ENCODE results near the gene RELN. TPM values are rescaled to one million over a fixed set of nuclear protein-coding genes. Genes with fewer than 3 reads are reported as not detected.

The RELN gene
- total RNA-seq, 1 experiment from 2014 or later = 59.0 TPM

- no peaks in the 10 kb centered on the region for H3K9me3 ChIP-seq (replicated peaks)
- peak overlapping the region; percentile 10; the same call in 1 of the 2 replicates for H3K4me3 ChIP-seq
- no peaks in the 10 kb centered on the region for H3K27me3 ChIP-seq
- H3K4me1 ChIP-seq = peaks cover 5% of the 10 kb centered on the region
- H3K27ac ChIP-seq = no peak overlapping the region
- no peaks in the 10 kb centered on the region for H3K36me3 ChIP-seq
- no peak for DNase-seq
Measured at GRCh38 chr7:103689255-103689654, 300.2 kb downstream of the RELN start.

DNA sequence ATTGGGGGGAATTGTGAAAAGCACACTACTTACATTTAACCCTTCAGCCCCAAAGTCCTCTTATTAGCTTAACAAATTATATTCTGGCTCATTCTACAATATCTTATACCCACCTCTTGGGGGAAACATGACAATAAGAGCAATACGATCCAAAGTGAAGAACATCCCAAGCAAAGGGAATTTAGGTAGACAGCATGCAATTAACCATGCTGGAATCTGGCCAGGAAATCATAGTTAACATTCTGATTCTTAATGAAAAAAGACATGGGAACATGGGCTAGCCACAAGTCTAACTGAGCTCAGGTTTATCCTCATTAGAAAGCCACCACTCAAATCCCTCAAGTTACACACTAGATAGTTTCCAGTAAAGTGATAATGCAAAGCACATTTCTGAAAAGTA is 301.5 kb downstream of the RELN start:
- Histone ChIP-seq H3K4me1 (peaks cover 5% of the 10 kb centered on the region), H3K9me3 (replicated peaks) (no peaks in the 10 kb centered on the region), H3K4me3 (no peak overlapping the region), H3K27me3 (no peaks in the 10 kb centered on the region), H3K36me3 (no peaks in the 10 kb centered on the region), H3K27ac (no peak overlapping the region)
- DNase-seq = no peak

DNA sequence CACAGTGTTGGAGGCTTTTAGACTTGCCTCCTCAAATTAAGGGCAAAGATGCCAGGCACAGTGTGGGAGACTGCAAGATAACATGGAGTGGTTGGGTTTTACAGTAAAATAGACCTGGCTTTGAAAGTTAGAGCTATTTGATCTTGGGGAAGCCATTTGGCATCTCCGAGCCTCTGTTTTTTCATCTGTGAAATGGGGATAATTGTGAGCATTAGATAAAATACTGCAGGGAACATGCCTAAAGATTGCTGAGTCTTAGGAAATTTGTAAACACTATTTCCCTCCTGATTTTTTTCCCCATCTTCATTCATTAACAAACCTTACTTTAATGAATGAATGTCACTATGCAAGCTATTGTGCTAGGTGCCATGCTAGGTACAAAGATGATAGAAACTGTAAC is 302.2 kb downstream of the RELN start:
- Histone ChIP-seq H3K4me1 (peaks cover 5% of the 10 kb centered on the region), H3K36me3 (no peaks in the 10 kb centered on the region), H3K4me3 (no peak overlapping the region), H3K27me3 (no peaks in the 10 kb centered on the region), H3K27ac (no peak overlapping the region), H3K9me3 (replicated peaks) (no peaks in the 10 kb centered on the region)
- DNase-seq = no peak

GRCh38 chr7:103686763-103687162 is 302.7 kb downstream of the RELN start:
- no peaks in the 10 kb centered on the region for H3K9me3 ChIP-seq (replicated peaks)
- no peak overlapping the region for H3K27ac ChIP-seq
- H3K4me3 ChIP-seq = no peak overlapping the region
- H3K36me3 ChIP-seq = no peaks in the 10 kb centered on the region
- H3K27me3 ChIP-seq = no peaks in the 10 kb centered on the region
- H3K4me1 ChIP-seq = peaks cover 5% of the 10 kb centered on the region
- DNase-seq = no peak

- Histone ChIP-seq H3K27me3 (no peaks in the 10 kb centered on the region), H3K4me3 (no peak overlapping the region), H3K36me3 (no peaks in the 10 kb centered on the region), H3K9me3 (replicated peaks) (no peaks in the 10 kb centered on the region), H3K4me1 (peaks cover 5% of the 10 kb centered on the region), H3K27ac (no peak overlapping the region)
- no peak for DNase-seq
Measured at GRCh38 chr7:103686064-103686463, 303.4 kb downstream of the RELN start.

- peaks cover 10% of the 10 kb centered on the region for H3K4me1 ChIP-seq
- no peak overlapping the region for H3K27ac ChIP-seq
- no peaks in the 10 kb centered on the region for H3K27me3 ChIP-seq
- H3K9me3 ChIP-seq (replicated peaks) = no peaks in the 10 kb centered on the region
- H3K4me3 ChIP-seq = no peak overlapping the region
- no peak for DNase-seq
- no peaks in the 10 kb centered on the region for H3K36me3 ChIP-seq
Measured at GRCh38 chr7:103685646-103686045, 303.8 kb downstream of the RELN start.

GRCh38 chr7:103683348-103683747 is 306.1 kb downstream of the RELN start:
- Histone ChIP-seq H3K9me3 (replicated peaks) (no peaks in the 10 kb centered on the region), H3K36me3 (no peaks in the 10 kb centered on the region), H3K4me1 (peaks cover 16% of the 10 kb centered on the region), H3K27me3 (no peaks in the 10 kb centered on the region), H3K27ac (no peak overlapping the region), H3K4me3 (no peak overlapping the region)
- no peak for DNase-seq

GRCh38 chr7:103680161-103681144 is 309.0 kb downstream of the RELN start:
- peak; percentile 33 to 52 for DNase-seq
- Histone ChIP-seq H3K9me3 (replicated peaks) (peaks cover 4% of the 10 kb centered on the region), H3K27me3 (no peaks in the 10 kb centered on the region), H3K4me3 (no peak overlapping the region), H3K27ac (no peak overlapping the region), H3K36me3 (no peaks in the 10 kb centered on the region), H3K4me1 (peaks cover 16% of the 10 kb centered on the region)

- peaks cover 16% of the 10 kb centered on the region for H3K4me1 ChIP-seq
- H3K27me3 ChIP-seq = no peaks in the 10 kb centered on the region
- peaks cover 4% of the 10 kb centered on the region for H3K9me3 ChIP-seq (replicated peaks)
- H3K4me3 ChIP-seq = no peak overlapping the region
- no peaks in the 10 kb centered on the region for H3K36me3 ChIP-seq
- no peak overlapping the region for H3K27ac ChIP-seq
- DNase-seq = no peak
Measured at GRCh38 chr7:103679151-103680132, 310.0 kb downstream of the RELN start.

DNA sequence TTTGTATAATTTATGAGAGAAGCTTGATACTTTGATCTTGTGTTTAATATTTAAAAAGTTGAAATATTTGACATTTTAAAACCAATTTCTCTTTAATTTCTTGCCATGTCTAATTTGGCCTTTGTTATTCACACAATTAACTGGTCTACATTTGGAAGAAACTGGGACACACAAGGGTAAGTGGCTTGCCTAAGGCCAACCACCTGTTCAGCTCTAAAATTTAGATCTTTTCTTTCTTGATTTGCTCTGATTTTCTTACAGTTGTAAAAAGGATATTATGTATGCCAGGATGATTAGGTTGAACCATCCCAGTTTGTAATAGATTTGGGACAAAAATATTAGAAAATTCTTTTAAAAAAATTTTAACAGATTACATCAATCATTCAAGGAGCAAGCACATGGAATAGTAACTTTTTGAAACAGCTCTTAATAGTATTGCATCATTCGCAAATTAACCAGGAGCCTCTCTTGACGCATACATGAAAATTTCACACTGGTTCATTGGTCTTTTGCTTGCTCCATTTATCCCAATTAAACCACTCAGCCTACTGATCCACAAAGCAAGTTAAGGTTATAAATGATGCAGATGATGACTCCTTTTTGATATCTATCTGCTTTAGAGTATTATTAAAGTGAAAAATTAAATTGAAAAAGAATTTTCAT is 321.0 kb downstream of the RELN start:
- H3K4me1 ChIP-seq = peaks cover 19% of the 10 kb centered on the region
- peak overlapping the region; percentile 47 for H3K27ac ChIP-seq
- H3K36me3 ChIP-seq = no peaks in the 10 kb centered on the region
- DNase-seq = peak in 1 of 2 experiments; percentile 73
- no peaks in the 10 kb centered on the region for H3K27me3 ChIP-seq
- H3K9me3 ChIP-seq (replicated peaks) = no peaks in the 10 kb centered on the region
- no peak overlapping the region for H3K4me3 ChIP-seq

GRCh38 chr7:103666326-103666725 is 323.1 kb downstream of the RELN start:
- no peaks in the 10 kb centered on the region for H3K36me3 ChIP-seq
- H3K4me3 ChIP-seq = no peak overlapping the region
- H3K27me3 ChIP-seq = no peaks in the 10 kb centered on the region
- no peak overlapping the region for H3K27ac ChIP-seq
- no peaks in the 10 kb centered on the region for H3K9me3 ChIP-seq (replicated peaks)
- DNase-seq = no peak
- peaks cover 28% of the 10 kb centered on the region for H3K4me1 ChIP-seq

GRCh38 chr7:103664577-103664976 is 324.9 kb downstream of the RELN start:
- Histone ChIP-seq H3K4me1 (peaks cover 46% of the 10 kb centered on the region), H3K27ac (no peak overlapping the region)

GRCh38 chr7:103660455-103661371 is 328.7 kb downstream of the RELN start:
- H3K9me3 ChIP-seq (replicated peaks) = no peaks in the 10 kb centered on the region
- peaks cover 65% of the 10 kb centered on the region for H3K4me1 ChIP-seq
- H3K27me3 ChIP-seq = no peaks in the 10 kb centered on the region
- peak; percentile 26 to 83 for DNase-seq
- H3K27ac ChIP-seq = peak overlapping the region; percentile 68
- H3K4me3 ChIP-seq = no peak overlapping the region
- no peaks in the 10 kb centered on the region for H3K36me3 ChIP-seq

More at GRCh38 chr7:103664577-103664976, 324.9 kb downstream of the RELN start:
- H3K9me3 ChIP-seq (replicated peaks) = no peaks in the 10 kb centered on the region
- H3K4me3 ChIP-seq = no peak overlapping the region
- no peaks in the 10 kb centered on the region for H3K36me3 ChIP-seq
- no peaks in the 10 kb centered on the region for H3K27me3 ChIP-seq
- DNase-seq = no peak

Data from SJCRH30 (cell line).